ENCODE measurements around the gene IL1RL1.

IL1RL1 gene

GRCh38 chr2:102331311-102331980 is 20.1 kb downstream of the IL1RL1 start:
- Mint-ChIP-seq H3K4me3 (no peak overlapping the region), H3K9me3 (peaks cover 0 to 2% of the 10 kb centered on the region in 2 donors), H3K27ac (no peak overlapping the region), H3K27me3 (peaks cover 15 to 18% of the 10 kb centered on the region in 2 donors), H3K36me3 (ENCODE audit: insufficient read depth) (no peaks in the 10 kb centered on the region), H3K4me1 (ENCODE audit: low read depth in 2 of 2) (no peaks in the 10 kb centered on the region)
- ATAC-seq (replicated peaks) (no peak), DNase-seq (no peak)

DNA sequence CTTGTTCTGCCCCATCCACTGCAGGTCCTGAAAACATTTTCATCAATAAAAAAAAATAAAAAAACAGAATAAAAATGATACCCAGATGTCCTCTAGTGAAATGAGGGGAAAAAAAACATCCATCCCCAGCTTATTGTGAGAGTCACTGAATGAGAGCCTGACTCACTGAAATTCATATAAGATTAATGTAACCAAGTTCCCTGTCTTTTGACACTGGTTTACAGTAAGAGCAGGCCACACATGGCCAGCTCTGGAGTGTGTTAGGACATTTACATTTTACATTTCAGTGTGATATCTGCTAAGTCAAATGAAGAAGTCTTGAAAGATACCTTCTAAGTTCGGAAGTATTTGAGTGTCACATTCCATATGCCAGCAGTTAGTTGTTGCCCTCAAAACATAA is 23.1 kb downstream of the IL1RL1 start:
- ATAC-seq (replicated peaks) (no peak), DNase-seq (no peak)
- H3K4me3 Mint-ChIP-seq: no peak overlapping the region
- H3K9me3 Mint-ChIP-seq: no peaks in the 10 kb centered on the region
- no peaks in the 10 kb centered on the region for H3K4me1 Mint-ChIP-seq (ENCODE audit: low read depth in 2 of 2)
- H3K27me3 Mint-ChIP-seq: peaks cover 8 to 18% of the 10 kb centered on the region in 2 donors
- H3K36me3 Mint-ChIP-seq (ENCODE audit: insufficient read depth): no peaks in the 10 kb centered on the region
- no peak overlapping the region for H3K27ac Mint-ChIP-seq

DNA sequence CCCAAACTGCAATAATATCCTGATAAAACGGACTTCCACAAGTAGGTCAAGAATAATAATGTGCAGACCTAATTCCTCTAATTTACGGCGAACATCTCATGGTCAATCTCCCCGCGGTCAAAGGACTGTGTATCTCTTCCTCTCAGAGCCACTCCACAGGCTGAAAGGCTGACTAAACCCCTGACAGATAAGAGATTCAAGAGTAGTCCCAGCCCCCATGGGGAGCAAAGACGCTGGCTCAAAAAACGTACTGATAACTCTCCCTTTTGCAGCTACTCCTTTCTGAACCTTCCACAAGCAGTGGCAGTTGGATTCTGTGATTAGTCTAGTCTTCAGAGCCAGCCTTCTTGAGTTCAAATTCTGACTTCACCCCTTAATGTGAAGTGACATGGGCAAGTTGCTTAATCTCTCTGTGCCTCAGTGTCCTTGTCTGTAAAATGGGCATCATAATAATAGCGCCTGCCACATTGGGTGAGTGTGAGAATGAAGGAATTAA is 24.6 kb downstream of the IL1RL1 start:
- peaks cover 8 to 18% of the 10 kb centered on the region in 2 donors for H3K27me3 Mint-ChIP-seq
- no peak overlapping the region for H3K4me3 Mint-ChIP-seq
- ATAC-seq (replicated peaks) (no peak), DNase-seq (no peak)
- no peak overlapping the region for H3K27ac Mint-ChIP-seq
- no peaks in the 10 kb centered on the region for H3K4me1 Mint-ChIP-seq (ENCODE audit: low read depth in 2 of 2)
- no peaks in the 10 kb centered on the region for H3K9me3 Mint-ChIP-seq
- no peaks in the 10 kb centered on the region for H3K36me3 Mint-ChIP-seq (ENCODE audit: insufficient read depth)

GRCh38 chr2:102336502-102336945 is 25.2 kb downstream of the IL1RL1 start:
- DNase-seq (no peak), ATAC-seq (replicated peaks) (no peak)
- Mint-ChIP-seq H3K27ac (no peak overlapping the region), H3K36me3 (ENCODE audit: insufficient read depth) (no peaks in the 10 kb centered on the region), H3K4me1 (ENCODE audit: low read depth in 2 of 2) (no peaks in the 10 kb centered on the region), H3K4me3 (no peak overlapping the region), H3K9me3 (no peaks in the 10 kb centered on the region), H3K27me3 (peaks cover 8 to 18% of the 10 kb centered on the region in 2 donors)

GRCh38 chr2:102337012-102337411 is 25.6 kb downstream of the IL1RL1 start:
- ATAC-seq (replicated peaks) (no peak), DNase-seq (no peak)
- Mint-ChIP-seq H3K36me3 (ENCODE audit: insufficient read depth) (no peaks in the 10 kb centered on the region), H3K4me3 (no peak overlapping the region), H3K27ac (no peak overlapping the region), H3K27me3 (peaks cover 7 to 17% of the 10 kb centered on the region in 2 donors), H3K9me3 (no peaks in the 10 kb centered on the region), H3K4me1 (ENCODE audit: low read depth in 2 of 2) (no peaks in the 10 kb centered on the region)

- no peak for DNase-seq
- no peak overlapping the region for H3K4me3 Mint-ChIP-seq
- no peaks in the 10 kb centered on the region for H3K4me1 Mint-ChIP-seq (ENCODE audit: low read depth in 2 of 2)
- ATAC-seq (replicated peaks): no peak
- no peak overlapping the region for H3K27ac Mint-ChIP-seq
- H3K36me3 Mint-ChIP-seq (ENCODE audit: insufficient read depth): no peaks in the 10 kb centered on the region
- no peaks in the 10 kb centered on the region for H3K9me3 Mint-ChIP-seq
- H3K27me3 Mint-ChIP-seq: peaks cover 0 to 10% of the 10 kb centered on the region in 2 donors
Observed at GRCh38 chr2:102337481-102338386, 26.4 kb downstream of the IL1RL1 start.

DNA sequence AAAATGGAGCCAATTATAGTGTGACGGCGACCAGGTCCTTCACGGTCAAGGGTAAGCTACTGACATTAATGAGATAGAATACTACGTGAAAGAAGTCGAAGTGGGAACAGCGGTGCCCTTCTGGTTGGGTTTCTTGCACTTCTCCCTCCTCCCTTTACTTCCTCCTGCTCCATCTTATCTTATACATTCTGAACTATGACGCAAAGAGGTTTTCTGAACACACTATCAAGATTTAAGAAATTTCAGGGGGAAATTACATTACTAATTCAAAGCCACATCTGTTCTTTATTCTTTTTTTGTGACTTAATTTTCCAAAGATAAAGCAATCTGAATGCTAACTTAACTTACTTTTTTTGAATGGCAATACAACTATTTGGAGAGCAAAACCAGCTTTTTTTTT is 29.4 kb downstream of the IL1RL1 start:
- no peak overlapping the region for H3K4me3 Mint-ChIP-seq
- H3K4me1 Mint-ChIP-seq (ENCODE audit: low read depth in 2 of 2): no peaks in the 10 kb centered on the region
- H3K9me3 Mint-ChIP-seq: no peaks in the 10 kb centered on the region
- DNase-seq (no peak), ATAC-seq (replicated peaks) (no peak)
- no peaks in the 10 kb centered on the region for H3K36me3 Mint-ChIP-seq (ENCODE audit: insufficient read depth)
- no peaks in the 10 kb centered on the region for H3K27me3 Mint-ChIP-seq
- no peak overlapping the region for H3K27ac Mint-ChIP-seq

GRCh38 chr2:102342888-102343287 is 31.5 kb downstream of the IL1RL1 start:
- H3K4me3 Mint-ChIP-seq: no peak overlapping the region
- no peaks in the 10 kb centered on the region for H3K9me3 Mint-ChIP-seq
- H3K27me3 Mint-ChIP-seq: peaks cover 0 to 7% of the 10 kb centered on the region in 2 donors
- peaks cover 3% of the 10 kb centered on the region for H3K36me3 Mint-ChIP-seq (ENCODE audit: insufficient read depth)
- ATAC-seq (replicated peaks) (no peak), DNase-seq (no peak)
- no peak overlapping the region for H3K27ac Mint-ChIP-seq
- H3K4me1 Mint-ChIP-seq (ENCODE audit: low read depth in 2 of 2): no peaks in the 10 kb centered on the region

- DNase-seq (no peak), ATAC-seq (replicated peaks) (no peak)
- Mint-ChIP-seq H3K27ac (no peak overlapping the region), H3K36me3 (ENCODE audit: insufficient read depth) (peaks cover 3% of the 10 kb centered on the region), H3K4me1 (ENCODE audit: low read depth in 2 of 2) (no peaks in the 10 kb centered on the region), H3K4me3 (no peak overlapping the region), H3K27me3 (peaks cover 0 to 7% of the 10 kb centered on the region in 2 donors), H3K9me3 (no peaks in the 10 kb centered on the region)
Observed at GRCh38 chr2:102344397-102344796, 33.0 kb downstream of the IL1RL1 start.

- no peak for ATAC-seq (replicated peaks)
- peaks cover 3% of the 10 kb centered on the region for H3K36me3 Mint-ChIP-seq (ENCODE audit: insufficient read depth)
Observed at GRCh38 chr2:102345329-102345920, 34.1 kb downstream of the IL1RL1 start.

GRCh38 chr2:102346381-102347130 is 35.2 kb downstream of the IL1RL1 start:
- Mint-ChIP-seq H3K9me3 (no peaks in the 10 kb centered on the region), H3K27me3 (peaks cover 0 to 7% of the 10 kb centered on the region in 2 donors), H3K36me3 (ENCODE audit: insufficient read depth) (peaks cover 3% of the 10 kb centered on the region), H3K4me1 (ENCODE audit: low read depth in 2 of 2) (no peaks in the 10 kb centered on the region), H3K4me3 (no peak overlapping the region), H3K27ac (no peak overlapping the region)
- DNase-seq (no peak), ATAC-seq (replicated peaks) (no peak)

More at GRCh38 chr2:102345329-102345920, 34.1 kb downstream of the IL1RL1 start:
- no peak overlapping the region for H3K4me3 Mint-ChIP-seq
- H3K4me1 Mint-ChIP-seq (ENCODE audit: low read depth in 2 of 2): no peaks in the 10 kb centered on the region
- H3K27me3 Mint-ChIP-seq: peaks cover 0 to 7% of the 10 kb centered on the region in 2 donors
- no peak for DNase-seq
- no peaks in the 10 kb centered on the region for H3K9me3 Mint-ChIP-seq
- H3K27ac Mint-ChIP-seq: no peak overlapping the region

- Mint-ChIP-seq H3K4me3 (no peak overlapping the region), H3K9me3 (no peaks in the 10 kb centered on the region), H3K4me1 (ENCODE audit: low read depth in 2 of 2) (no peaks in the 10 kb centered on the region), H3K27me3 (peaks cover 0 to 7% of the 10 kb centered on the region in 2 donors), H3K36me3 (ENCODE audit: insufficient read depth) (peaks cover 3% of the 10 kb centered on the region), H3K27ac (no peak overlapping the region)
- ATAC-seq (replicated peaks) (no peak), DNase-seq (no peak)
Observed at GRCh38 chr2:102350137-102350793, 38.9 kb downstream of the IL1RL1 start.

Measured in effector memory CD8-positive, alpha-beta T cell (primary cell).